G401.6 (cell line): ENCODE measurements around the gene LRRC74A.
"Not testable (repeated sequence)": the region's sequence is repeated elsewhere in the genome, so short reads cannot be mapped to it uniquely, and the experiment has no call there.

Experiments
- FAIRE-seq: peaks from 2 replicates; lab custom pipeline; 2012; peaks lifted over from hg19 to GRCh38; lab: Jason Lieb, UNC

LRRC74A gene

GRCh38 chr14:76891391-76891790, 65.2 kb downstream of the LRRC74A start:
- no peak for FAIRE-seq

GRCh38 chr14:76894308-76894707, 68.1 kb downstream of the LRRC74A start:
- no peak for FAIRE-seq

GRCh38 chr14:76898006-76898405, 71.8 kb downstream of the LRRC74A start:
- not testable (repeated sequence) for FAIRE-seq

GRCh38 chr14:76900682-76901081, 74.5 kb downstream of the LRRC74A start:
- no peak for FAIRE-seq

GRCh38 chr14:76901171-76902055, 75.2 kb downstream of the LRRC74A start:
- FAIRE-seq = no peak

GRCh38 chr14:76902591-76902990, 76.4 kb downstream of the LRRC74A start:
- FAIRE-seq = no peak

GRCh38 chr14:76904100-76904739, 78.0 kb downstream of the LRRC74A start:
- FAIRE-seq = no peak

- FAIRE-seq = no peak
Observed at GRCh38 chr14:76904740-76905569, 78.7 kb downstream of the LRRC74A start.

- FAIRE-seq = no peak
Observed at GRCh38 chr14:76908834-76909233, 82.6 kb downstream of the LRRC74A start.

GRCh38 chr14:76909266-76909665, 83.1 kb downstream of the LRRC74A start:
- FAIRE-seq = no peak

- FAIRE-seq = no peak
Observed at GRCh38 chr14:76910371-76910890, 84.2 kb downstream of the LRRC74A start.

GRCh38 chr14:76911473-76911872, 85.3 kb downstream of the LRRC74A start:
- FAIRE-seq = no peak

- FAIRE-seq = not testable (repeated sequence)
Observed at GRCh38 chr14:76914533-76915081, 88.4 kb downstream of the LRRC74A start.

GRCh38 chr14:76916040-76916715, 90.0 kb downstream of the LRRC74A start:
- FAIRE-seq = no peak

- peak; percentile 51 for FAIRE-seq
Observed at GRCh38 chr14:76917158-76917596, 91.0 kb downstream of the LRRC74A start.

GRCh38 chr14:76917745-76918255, 91.6 kb downstream of the LRRC74A start:
- FAIRE-seq = no peak

GRCh38 chr14:76918256-76918781, 92.1 kb downstream of the LRRC74A start:
- peak; percentile 25 for FAIRE-seq

- peak; percentile 88 for FAIRE-seq
Observed at GRCh38 chr14:76918782-76919394, 92.7 kb downstream of the LRRC74A start.
